ENCODE data around the gene SMARCB1. TPM values are rescaled to one million over a fixed set of nuclear protein-coding genes. Genes with fewer than 3 reads are reported as not detected.

SMARCB1 gene
- total RNA-seq, 1 experiment from 2014 or later = 80.2 TPM

GRCh38 chr22:23759566-23759965, 27.2 kb upstream of the SMARCB1 start:
- no peaks in the 10 kb centered on the region for H3K9me3 ChIP-seq (ENCODE audit: insufficient read depth, low read depth)

GRCh38 chr22:23760056-23760455, 26.7 kb upstream of the SMARCB1 start:
- CTCF ChIA-PET = interaction anchor here (0.6 kb wide), 1 partner anchor 11 kb away, joined by 7 read pairs; no protein-coding TSS in a partner anchor
- intact Hi-C loops (cut with micrococcal nuclease; ENCODE audit: unreplicated experiment) = no loop called here

More at GRCh38 chr22:23759566-23759965, 27.2 kb upstream of the SMARCB1 start:
- ChIA-PET POLR2A (ENCODE audit: unreplicated experiment) (no interaction called here), CTCF (interaction anchor here (0.6 kb wide), 1 partner anchor 11 kb away, joined by 7 read pairs; no protein-coding TSS in a partner anchor)
- Histone ChIP-seq H3K4me2 (no peak overlapping the region), H3K27me3 (ENCODE audit: insufficient read depth, low read depth) (no peaks in the 10 kb centered on the region), H3K4me3 (no peak overlapping the region), H3F3A (ENCODE audit: insufficient read depth, low read depth) (peaks cover 9% of the 10 kb centered on the region; the same call in 1 of the 2 replicates), H4K20me1 (ENCODE audit: insufficient read depth) (peaks cover 10% of the 10 kb centered on the region; the same call in 1 of the 2 replicates), H3K79me2 (ENCODE audit: low read depth) (no peaks in the 10 kb centered on the region), H3K9me2 (ENCODE audit: insufficient read depth) (no peaks in the 10 kb centered on the region), H2AFZ (no peak overlapping the region), H3K4me1 (replicated peaks; ENCODE audit: insufficient read depth) (no peaks in the 10 kb centered on the region), H3K27ac (no peak overlapping the region), H3K36me3 (ENCODE audit: low read depth) (no peaks in the 10 kb centered on the region)
- DNase-seq = no peak
- intact Hi-C loops (cut with micrococcal nuclease; ENCODE audit: unreplicated experiment) = no loop called here
- TF ChIP-seq EZH2 (IDR thresholded peaks at IDR 0.05; ENCODE audit: low read depth) (no peak), CTCF (conservative IDR thresholded peaks at IDR 0.05) (no peak)
- no TSS peak for BruUV-seq (replicated peaks)

GRCh38 chr22:23762842-23763578, 23.8 kb upstream of the SMARCB1 start, which contains the start of gene C22orf15:
TSS of gene C22orf15 (plus strand) at chr22:23762990. CDS start at chr22:23763307, 317 bp downstream.
- Histone ChIP-seq H3K9me3 (ENCODE audit: insufficient read depth, low read depth) (no peaks in the 10 kb centered on the region), H3K4me2 (no peak within 1 kb of the TSS), H3K27ac (no peak within 1 kb of the TSS), H3F3A (ENCODE audit: insufficient read depth, low read depth) (peaks cover 6% of the 10 kb centered on the region; the same call in 1 of the 2 replicates), H3K79me2 (ENCODE audit: low read depth) (peaks cover 10% of the 10 kb centered on the region), H3K4me1 (replicated peaks; ENCODE audit: insufficient read depth) (peaks cover 19% of the 10 kb centered on the region), H3K9me2 (ENCODE audit: insufficient read depth) (no peaks in the 10 kb centered on the region), H3K27me3 (ENCODE audit: insufficient read depth, low read depth) (no peaks in the 10 kb centered on the region), H3K36me3 (ENCODE audit: low read depth) (peaks cover 4% of the 10 kb centered on the region; the same call in 1 of the 2 replicates), H4K20me1 (ENCODE audit: insufficient read depth) (peaks cover 28% of the 10 kb centered on the region), H2AFZ (no peak within 1 kb of the TSS), H3K4me3 (no peak within 1 kb of the TSS)
- intact Hi-C loops (cut with micrococcal nuclease; ENCODE audit: unreplicated experiment) = no loop called here
- ChIA-PET CTCF (interaction anchor here (0.8 kb wide), 1 partner anchor 1604 kb away, joined by 5 read pairs; no protein-coding TSS in a partner anchor), POLR2A (ENCODE audit: unreplicated experiment) (no interaction called here)
- TF ChIP-seq EZH2 (IDR thresholded peaks at IDR 0.05; ENCODE audit: low read depth) = no peak
- no peak for TF ChIP-seq CTCF (conservative IDR thresholded peaks at IDR 0.05)
- no TSS peak for BruUV-seq (replicated peaks)
- DNase-seq = no peak

More at GRCh38 chr22:23760056-23760455, 26.7 kb upstream of the SMARCB1 start:
- 0 out of 2 replicates have a peak, but pooled peaks cover 3% of the 10 kb centered on the region for H3K4me1 ChIP-seq (replicated peaks; ENCODE audit: insufficient read depth)
- H3F3A ChIP-seq (ENCODE audit: insufficient read depth, low read depth) = peaks cover 10% of the 10 kb centered on the region; the same call in 1 of the 2 replicates
- H3K4me3 ChIP-seq = no peak overlapping the region
- no TSS peak for BruUV-seq (replicated peaks)
- peaks cover 15% of the 10 kb centered on the region for H4K20me1 ChIP-seq (ENCODE audit: insufficient read depth)
- H3K4me2 ChIP-seq = no peak overlapping the region
- TF ChIP-seq EZH2 (IDR thresholded peaks at IDR 0.05; ENCODE audit: low read depth) (no peak), CTCF (conservative IDR thresholded peaks at IDR 0.05) (no peak)
- no peak overlapping the region for H3K27ac ChIP-seq
- no peaks in the 10 kb centered on the region for H3K9me2 ChIP-seq (ENCODE audit: insufficient read depth)
- H3K27me3 ChIP-seq (ENCODE audit: insufficient read depth, low read depth) = no peaks in the 10 kb centered on the region
- no peaks in the 10 kb centered on the region for H3K79me2 ChIP-seq (ENCODE audit: low read depth)
- POLR2A ChIA-PET (ENCODE audit: unreplicated experiment) = no interaction called here
- DNase-seq = no peak
- no peaks in the 10 kb centered on the region for H3K9me3 ChIP-seq (ENCODE audit: insufficient read depth, low read depth)
- H3K36me3 ChIP-seq (ENCODE audit: low read depth) = no peaks in the 10 kb centered on the region
- H2AFZ ChIP-seq = no peak overlapping the region
